Body of pancreas (tissue), 4 donors: ENCODE data around the gene ULK1.

Source experiments
- CTCF ChIP-seq, 7 experiments: fragments of 450-650 bp in 4 of 7; fragments of 200-600 bp in 3 of 7; sonication (generic) in 3 of 7; IDR thresholded peaks; one replicate each; pipeline ENCODE4 v1.5.1; 2016 to 2019; ENCODE audit warnings: antibody characterized with exemption in 7 of 7
- POLR2A ChIP-seq, 3 donors: fragments of 450-650 bp; IDR thresholded peaks; one replicate each; pipeline ENCODE4 v1.6.1; 2016; ENCODE audit warnings: antibody characterized with exemption in 3 of 3, mild to moderate bottlenecking in 2 of 3

- TF ChIP-seq CTCF (IDR thresholded peaks at IDR 0.05), result no peak
- no peak for TF ChIP-seq POLR2A (IDR thresholded peaks at IDR 0.05)
Observed at GRCh38 chr12:131853832-131854797, 40.3 kb upstream of the ULK1 start.
